ENCODE data around the gene RAPGEF2. TPM values are rescaled to one million over a fixed set of nuclear protein-coding genes. Genes with fewer than 3 reads are reported as not detected.

Gene RAPGEF2
- total and polyA plus RNA-seq, 9 of the 15 experiments (the other 6 are each of a cell fraction or from before 2014, with no cell fraction given) = 3.1 to 32.6 (median 23.1) TPM

GRCh38 chr4:159175085-159175988 lies 72.5 kb downstream of the RAPGEF2 start (continued):
- TF ChIP-seq USF2 (CRISPR knock-in tag; IDR thresholded peaks at IDR 0.05) (no peak), NR1H2 (CRISPR knock-in tag; IDR thresholded peaks at IDR 0.05) (no peak), CLOCK (CRISPR knock-in tag; IDR thresholded peaks at IDR 0.05; ENCODE audit: borderline replicate concordance) (no peak), ARNT (IDR thresholded peaks at IDR 0.05) (peak in 1 of 2 experiments; percentile 59; a peak in 1 of 4 replicates), JUNB (CRISPR knock-in tag; conservative IDR thresholded peaks at IDR 0.05) (no peak), ARID2 (IDR thresholded peaks at IDR 0.05) (peak; percentile 86), ARHGAP35 (IDR thresholded peaks at IDR 0.05; ENCODE audit: partially characterized antibody) (no peak), HINFP (tag; conservative IDR thresholded peaks at IDR 0.05; ENCODE audit: low read depth) (no peak), TSC22D4 (tag; IDR thresholded peaks at IDR 0.05) (no peak), KHSRP (IDR thresholded peaks at IDR 0.05) (no peak), ARID4B (CRISPR knock-in tag; IDR thresholded peaks at IDR 0.05) (no peak), E4F1 (CRISPR knock-in tag; IDR thresholded peaks at IDR 0.05; ENCODE audit: borderline replicate concordance) (no peak), ZNF146 (CRISPR knock-in tag; IDR thresholded peaks at IDR 0.05; ENCODE audit: unreplicated experiment) (no peak), U2AF1 (optimal IDR thresholded peaks at IDR 0.05; ENCODE audit: low read depth, low read length) (no peak), ZNF354B (CRISPR knock-in tag; IDR thresholded peaks at IDR 0.05) (no peak)
